Measurements from ENCODE around the gene CAPN10.

CAPN10 gene

DNA sequence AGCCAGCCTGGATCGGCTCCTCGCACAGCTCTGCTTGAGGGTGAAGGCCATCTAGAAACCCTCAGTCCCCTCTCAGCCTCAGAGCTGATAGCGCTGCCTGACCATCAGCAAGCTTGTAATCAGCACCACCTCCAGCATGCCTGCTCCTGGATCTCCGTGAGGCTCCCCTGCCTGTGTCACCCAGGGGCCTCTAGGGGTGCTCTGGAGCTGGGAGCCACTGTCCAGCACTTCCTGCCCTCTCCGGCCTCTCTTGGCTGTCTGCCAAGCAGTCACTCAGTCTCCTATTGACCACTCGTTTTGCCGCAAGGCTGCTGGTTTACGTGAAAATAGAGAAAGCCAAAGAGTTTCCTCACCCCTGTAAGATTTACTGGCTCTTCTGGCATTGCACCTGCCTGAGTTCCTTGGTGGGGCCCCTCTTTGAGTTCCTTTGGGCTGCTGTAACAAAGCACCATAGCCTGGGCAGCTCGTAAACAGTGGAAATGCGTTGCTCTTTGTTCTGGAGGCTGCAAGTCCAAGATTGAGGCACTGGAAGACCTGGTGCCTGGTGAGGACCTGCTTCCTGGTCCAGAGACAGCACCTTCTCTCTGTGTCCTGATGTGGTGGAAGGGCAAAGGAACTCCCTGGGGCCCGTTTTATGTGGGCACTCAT, 17.9 kb downstream of the CAPN10 start:
- no peaks in the 10 kb centered on the region for H3K27me3 ChIP-seq (ENCODE audit: insufficient read depth, low read depth)
- TF ChIP-seq CTCF (conservative IDR thresholded peaks at IDR 0.05; ENCODE audit: low read depth, low read length) = no peak
- no peaks in the 10 kb centered on the region for H4K20me1 ChIP-seq (ENCODE audit: insufficient read depth)
- no peak overlapping the region for H3K27ac ChIP-seq
- no peak overlapping the region for H3K4me3 ChIP-seq (IDR thresholded peaks at IDR 0.05; ENCODE audit: insufficient read depth, low read depth, low read length)
- no peaks in the 10 kb centered on the region for H3K79me2 ChIP-seq (ENCODE audit: insufficient read depth, low read depth)
- H3K4me2 ChIP-seq = no peak overlapping the region
- H3K36me3 ChIP-seq (ENCODE audit: insufficient read depth) = no peaks in the 10 kb centered on the region
- no peak overlapping the region for H3K9ac ChIP-seq
- no peaks in the 10 kb centered on the region for H3K4me1 ChIP-seq (ENCODE audit: low read depth, poor library complexity, severe bottlenecking)
- no peak overlapping the region for H2AFZ ChIP-seq (ENCODE audit: low read depth)

DNA sequence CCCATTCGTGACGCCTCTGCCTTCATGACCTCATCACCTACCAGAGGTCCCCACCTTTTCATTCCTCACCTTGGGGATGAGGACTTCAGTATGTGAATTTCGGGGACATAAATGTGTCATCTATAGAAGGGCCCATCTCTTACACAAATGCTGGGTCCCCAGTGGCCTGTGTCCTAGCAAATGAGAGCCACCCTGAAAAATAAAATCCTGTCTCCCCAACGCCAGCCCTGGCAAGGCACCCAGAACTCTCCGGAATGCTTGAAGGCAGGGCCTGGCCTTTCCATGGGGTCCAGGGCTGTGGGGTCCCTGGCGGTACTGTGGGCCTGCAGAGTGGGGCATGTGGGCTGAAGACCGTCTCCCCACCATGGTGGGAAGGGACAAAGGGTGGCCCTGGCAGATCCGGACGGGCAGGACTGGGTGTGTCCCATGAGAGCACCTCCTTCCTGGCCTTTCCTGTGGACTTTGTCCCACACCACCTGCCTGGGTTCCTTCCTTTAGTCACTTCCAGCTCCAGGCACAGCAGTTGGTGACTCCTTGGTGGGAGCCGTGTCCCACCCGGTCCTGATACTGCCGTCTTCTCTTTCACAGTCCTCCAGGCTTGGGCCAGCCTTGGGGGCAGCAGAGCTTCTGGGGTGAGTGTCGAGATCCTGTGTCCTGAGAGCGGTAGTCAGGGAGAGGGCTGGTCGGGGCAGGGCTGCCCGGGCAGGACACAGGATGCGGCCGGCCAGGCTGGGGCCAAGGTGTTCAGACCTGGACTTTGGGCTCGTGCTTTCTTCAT, 18.6 kb downstream of the CAPN10 start:
- no peaks in the 10 kb centered on the region for H3K4me1 ChIP-seq (ENCODE audit: low read depth, poor library complexity, severe bottlenecking)
- TF ChIP-seq CTCF (conservative IDR thresholded peaks at IDR 0.05; ENCODE audit: low read depth, low read length) = no peak
- H3K4me3 ChIP-seq (IDR thresholded peaks at IDR 0.05; ENCODE audit: insufficient read depth, low read depth, low read length) = no peak overlapping the region
- H3K27ac ChIP-seq = no peak overlapping the region
- no peak overlapping the region for H3K4me2 ChIP-seq
- no peaks in the 10 kb centered on the region for H4K20me1 ChIP-seq (ENCODE audit: insufficient read depth)
- H3K79me2 ChIP-seq (ENCODE audit: insufficient read depth, low read depth) = no peaks in the 10 kb centered on the region
- H3K36me3 ChIP-seq (ENCODE audit: insufficient read depth) = no peaks in the 10 kb centered on the region
- H3K9ac ChIP-seq = no peak overlapping the region
- no peak overlapping the region for H2AFZ ChIP-seq (ENCODE audit: low read depth)
- H3K27me3 ChIP-seq (ENCODE audit: insufficient read depth, low read depth) = no peaks in the 10 kb centered on the region

GRCh38 chr2:240605867-240606743, 19.6 kb downstream of the CAPN10 start:
- Histone ChIP-seq H3K27me3 (ENCODE audit: insufficient read depth, low read depth) (no peaks in the 10 kb centered on the region), H4K20me1 (ENCODE audit: insufficient read depth) (no peaks in the 10 kb centered on the region), H3K27ac (no peak overlapping the region), H3K4me2 (no peak overlapping the region), H3K9ac (no peak overlapping the region), H3K36me3 (ENCODE audit: insufficient read depth) (no peaks in the 10 kb centered on the region), H2AFZ (ENCODE audit: low read depth) (no peak overlapping the region), H3K4me1 (ENCODE audit: low read depth, poor library complexity, severe bottlenecking) (no peaks in the 10 kb centered on the region), H3K79me2 (ENCODE audit: insufficient read depth, low read depth) (no peaks in the 10 kb centered on the region), H3K4me3 (IDR thresholded peaks at IDR 0.05; ENCODE audit: insufficient read depth, low read depth, low read length) (no peak overlapping the region)
- TF ChIP-seq CTCF (conservative IDR thresholded peaks at IDR 0.05; ENCODE audit: low read depth, low read length) = no peak

GRCh38 chr2:240611601-240612210, 25.2 kb downstream of the CAPN10 start:
- H3K4me2 ChIP-seq = no peak overlapping the region
- H3K9ac ChIP-seq = no peak overlapping the region
- TF ChIP-seq CTCF (conservative IDR thresholded peaks at IDR 0.05; ENCODE audit: low read depth, low read length) = no peak
- no peak overlapping the region for H3K27ac ChIP-seq
- no peaks in the 10 kb centered on the region for H3K27me3 ChIP-seq (ENCODE audit: insufficient read depth, low read depth)
- no peaks in the 10 kb centered on the region for H3K4me1 ChIP-seq (ENCODE audit: low read depth, poor library complexity, severe bottlenecking)
- H3K36me3 ChIP-seq (ENCODE audit: insufficient read depth) = no peaks in the 10 kb centered on the region
- H3K79me2 ChIP-seq (ENCODE audit: insufficient read depth, low read depth) = no peaks in the 10 kb centered on the region
- H2AFZ ChIP-seq (ENCODE audit: low read depth) = no peak overlapping the region
- no peaks in the 10 kb centered on the region for H4K20me1 ChIP-seq (ENCODE audit: insufficient read depth)
- H3K4me3 ChIP-seq (IDR thresholded peaks at IDR 0.05; ENCODE audit: insufficient read depth, low read depth, low read length) = no peak overlapping the region

Measured in KMS-11 (cell line).